Fibroblast of skin of right biceps (primary cell): ENCODE results near the gene WNT16.
"Not testable (repeated sequence)": the region's sequence is repeated elsewhere in the genome, so short reads cannot be mapped to it uniquely, and the experiment has no call there.

ENCODE experiments used
- DNase-seq: peaks from one replicate; pipeline ENCODE4 v3.0.0-alpha.2; 2013

Gene WNT16

GRCh38 chr7:121306565-121306964, 22.2 kb upstream of the WNT16 start:
- no peak for DNase-seq

GRCh38 chr7:121307021-121307574, 21.7 kb upstream of the WNT16 start:
- DNase-seq: no peak

GRCh38 chr7:121313220-121313792, 15.5 kb upstream of the WNT16 start:
- no peak for DNase-seq

- DNase-seq: peak; percentile 76
Measured at GRCh38 chr7:121313793-121314676, 14.8 kb upstream of the WNT16 start.

- not testable (repeated sequence) for DNase-seq
Measured at GRCh38 chr7:121315170-121315569, 13.6 kb upstream of the WNT16 start.

GRCh38 chr7:121322460-121322859, 6.3 kb upstream of the WNT16 start:
- no peak for DNase-seq

GRCh38 chr7:121323515-121324302, 5.1 kb upstream of the WNT16 start:
- no peak for DNase-seq

GRCh38 chr7:121327671-121328070, 1.1 kb upstream of the WNT16 start:
- DNase-seq: no peak

GRCh38 chr7:121329191-121330052, 622 bp downstream of the WNT16 start:
- DNase-seq: peak; percentile 20

- peak; percentile 28 for DNase-seq
Measured at GRCh38 chr7:121330053-121330833, 1.4 kb downstream of the WNT16 start.

GRCh38 chr7:121331048-121331447, 2.2 kb downstream of the WNT16 start:
- no peak for DNase-seq

GRCh38 chr7:121331574-121331973, 2.8 kb downstream of the WNT16 start:
- no peak for DNase-seq

- DNase-seq: no peak
Measured at GRCh38 chr7:121334376-121334775, 5.6 kb downstream of the WNT16 start.

GRCh38 chr7:121334875-121335648, 6.3 kb downstream of the WNT16 start:
- peak; percentile 75 for DNase-seq

- DNase-seq: peak; percentile 74
Measured at GRCh38 chr7:121336579-121336978, 7.8 kb downstream of the WNT16 start.

GRCh38 chr7:121337398-121337797, 8.6 kb downstream of the WNT16 start:
- DNase-seq: peak; percentile 64

- DNase-seq: no peak
Measured at GRCh38 chr7:121339082-121339481, 10.3 kb downstream of the WNT16 start.

GRCh38 chr7:121341933-121342332, 13.1 kb downstream of the WNT16 start:
- DNase-seq: peak; percentile 40

GRCh38 chr7:121342631-121343030, 13.8 kb downstream of the WNT16 start:
- no peak for DNase-seq

- DNase-seq: peak; percentile 23
Measured at GRCh38 chr7:121343302-121343701, 14.5 kb downstream of the WNT16 start.

- DNase-seq: no peak
Measured at GRCh38 chr7:121344093-121344492, 15.3 kb downstream of the WNT16 start.
